Stimulated activated naive CD8-positive, alpha-beta T cell treated with anti-CD3 and anti-CD28 coated beads, Interleukin-15, amount 100 ng/mL, for 72 hours (primary cell): Measurements from ENCODE around the gene ATP2B2.

Source experiments
- ATAC-seq: fragments of 150-1000 bp; cut with Tn5 transposase; 2 replicates; pipeline ENCODE4 v1.10.0; 2021; ENCODE audit warnings: mild to moderate bottlenecking, moderate library complexity
- DNase-seq, 2 donors: peaks; one replicate each; pipeline ENCODE4 v3.0.0; 2021 to 2022
- H3K27ac Mint-ChIP-seq, 2 donors: one replicate each; pipeline ENCODE4 v1.8.0; 2022; ENCODE audit warnings: mild to moderate bottlenecking in 2 of 2, mixed read lengths in 2 of 2, moderate library complexity in 2 of 2
- H3K27me3 Mint-ChIP-seq: one replicate; pipeline ENCODE4 v1.8.0; 2022; ENCODE audit warnings: mixed read lengths
- H3K4me1 Mint-ChIP-seq: one replicate; pipeline ENCODE4 v1.8.0; 2022; ENCODE audit warnings: mild to moderate bottlenecking, mixed read lengths
- H3K4me3 Mint-ChIP-seq, 2 donors: one replicate each; pipeline ENCODE4 v1.8.0; 2022; ENCODE audit warnings: mild to moderate bottlenecking in 2 of 2, mixed read lengths in 2 of 2, moderate library complexity in 1 of 2
- H3K9me3 Mint-ChIP-seq, 2 donors: one replicate each; pipeline ENCODE4 v1.8.0; 2022; ENCODE audit warnings: mixed read lengths in 2 of 2

Gene ATP2B2

DNA sequence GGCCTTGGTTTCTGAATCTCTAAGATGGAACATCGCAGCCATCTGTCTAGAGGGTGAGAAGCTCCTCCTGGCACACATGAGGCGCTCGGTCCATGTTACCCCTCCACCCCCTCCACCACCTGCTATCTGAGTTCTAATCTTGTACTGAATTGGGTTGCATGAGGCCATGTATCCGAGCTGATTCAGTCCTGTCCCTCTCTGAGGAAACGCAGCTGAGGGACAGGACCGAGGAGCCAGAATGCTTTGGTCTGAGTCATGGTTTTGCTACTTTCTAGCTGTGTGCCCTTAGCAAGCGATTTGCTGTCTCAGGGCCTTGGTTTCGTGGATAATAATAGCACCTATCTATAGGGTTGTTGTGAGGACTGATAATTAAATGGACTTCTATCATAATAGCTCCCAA lies 96.7 kb downstream of the ATP2B2 start:
- H3K4me3 Mint-ChIP-seq: no peak overlapping the region
- no peaks in the 10 kb centered on the region for H3K9me3 Mint-ChIP-seq
- H3K27ac Mint-ChIP-seq: no peak overlapping the region
- no peaks in the 10 kb centered on the region for H3K4me1 Mint-ChIP-seq
- no peaks in the 10 kb centered on the region for H3K27me3 Mint-ChIP-seq
- DNase-seq (no peak), ATAC-seq (no peak)

DNA sequence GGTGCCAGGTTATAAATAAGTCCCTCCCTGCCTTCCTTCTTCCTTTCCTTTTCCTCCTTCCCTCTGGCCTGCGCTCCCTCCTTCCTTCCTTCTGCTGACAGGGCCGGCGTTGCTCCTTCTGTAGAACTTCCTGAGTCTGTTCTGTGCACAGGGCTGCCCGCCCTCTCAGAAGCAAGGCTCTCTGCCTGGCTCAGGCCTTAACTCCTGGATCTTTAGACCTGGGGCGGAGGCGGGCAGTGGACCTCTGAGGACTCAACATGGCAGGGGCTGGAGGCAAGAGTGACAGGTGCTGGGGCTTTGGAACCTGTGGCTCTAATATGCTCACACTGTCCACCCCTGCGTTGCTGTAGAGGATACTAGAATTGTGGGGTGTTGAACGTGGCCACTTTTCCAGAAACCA lies 98.0 kb downstream of the ATP2B2 start:
- no peak for ATAC-seq
- no peak overlapping the region for H3K4me3 Mint-ChIP-seq
- DNase-seq: no peak
- H3K4me1 Mint-ChIP-seq: no peaks in the 10 kb centered on the region
- no peaks in the 10 kb centered on the region for H3K27me3 Mint-ChIP-seq
- no peak overlapping the region for H3K27ac Mint-ChIP-seq
- H3K9me3 Mint-ChIP-seq: no peaks in the 10 kb centered on the region

DNA sequence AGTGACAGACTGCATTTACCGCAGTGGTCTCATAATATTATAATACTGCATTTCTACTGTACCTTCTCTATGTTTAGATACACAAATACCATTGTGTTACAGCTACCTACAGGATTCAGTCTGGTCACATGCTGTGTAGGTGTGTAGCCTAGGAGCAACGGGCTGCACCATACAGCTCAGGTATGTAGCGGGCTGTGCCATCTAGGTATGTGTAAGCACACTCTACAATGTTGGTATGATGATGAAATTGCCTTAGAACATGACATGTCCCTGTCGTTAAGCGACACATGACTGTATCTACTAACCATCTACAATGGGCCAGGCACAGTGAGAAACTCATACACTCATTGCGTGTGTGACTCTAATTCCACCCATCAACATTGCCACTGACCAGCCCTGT lies 99.0 kb downstream of the ATP2B2 start:
- no peaks in the 10 kb centered on the region for H3K9me3 Mint-ChIP-seq
- no peak for ATAC-seq
- H3K27me3 Mint-ChIP-seq: no peaks in the 10 kb centered on the region
- no peak for DNase-seq
- H3K27ac Mint-ChIP-seq: no peak overlapping the region
- H3K4me3 Mint-ChIP-seq: no peak overlapping the region
- no peaks in the 10 kb centered on the region for H3K4me1 Mint-ChIP-seq

DNA sequence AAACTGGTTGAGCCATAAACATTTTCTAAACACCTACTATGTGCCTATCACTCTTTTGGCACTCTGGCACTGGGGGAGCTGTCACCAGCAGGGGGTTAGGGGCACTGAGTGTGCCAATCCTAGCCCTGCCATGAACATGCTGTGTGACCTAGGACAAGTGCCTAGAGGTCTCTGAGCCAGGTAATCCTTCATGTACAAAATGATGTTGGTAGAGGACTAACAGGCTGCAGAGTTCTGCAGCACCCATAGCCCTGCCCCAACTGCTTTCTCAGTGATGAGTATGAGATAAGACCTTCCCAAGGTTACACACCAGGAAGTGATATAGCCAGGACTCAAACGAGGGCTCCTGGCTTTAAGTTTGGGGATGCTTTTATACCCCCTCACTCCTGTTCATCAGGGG lies 99.6 kb downstream of the ATP2B2 start:
- Mint-ChIP-seq H3K4me3 (no peak overlapping the region), H3K4me1 (no peaks in the 10 kb centered on the region), H3K27ac (no peak overlapping the region), H3K9me3 (no peaks in the 10 kb centered on the region), H3K27me3 (no peaks in the 10 kb centered on the region)
- DNase-seq (no peak), ATAC-seq (no peak)

DNA sequence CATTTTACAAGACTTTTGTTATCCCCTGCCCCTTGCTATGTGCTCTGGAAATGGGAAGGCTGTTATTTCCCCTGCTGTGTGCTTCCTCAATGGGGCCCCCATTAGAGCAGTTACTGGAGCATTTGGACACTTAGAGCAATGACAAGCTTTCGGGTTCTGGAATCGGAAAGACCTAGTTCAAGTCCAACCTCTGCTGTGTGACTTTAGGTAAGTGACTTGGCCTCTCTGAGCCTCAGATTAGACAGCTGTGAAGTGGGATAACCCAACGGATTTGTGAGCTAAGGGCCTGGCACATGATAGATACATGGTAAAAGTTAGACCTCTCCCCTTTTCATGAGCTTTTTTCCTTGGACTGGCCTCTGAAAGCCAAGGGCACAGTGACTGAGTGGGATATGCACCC lies 100.5 kb downstream of the ATP2B2 start:
- H3K27ac Mint-ChIP-seq: no peak overlapping the region
- H3K4me1 Mint-ChIP-seq: no peaks in the 10 kb centered on the region
- ATAC-seq: no peak
- no peak for DNase-seq
- no peaks in the 10 kb centered on the region for H3K27me3 Mint-ChIP-seq
- H3K4me3 Mint-ChIP-seq: no peak overlapping the region
- no peaks in the 10 kb centered on the region for H3K9me3 Mint-ChIP-seq

DNA sequence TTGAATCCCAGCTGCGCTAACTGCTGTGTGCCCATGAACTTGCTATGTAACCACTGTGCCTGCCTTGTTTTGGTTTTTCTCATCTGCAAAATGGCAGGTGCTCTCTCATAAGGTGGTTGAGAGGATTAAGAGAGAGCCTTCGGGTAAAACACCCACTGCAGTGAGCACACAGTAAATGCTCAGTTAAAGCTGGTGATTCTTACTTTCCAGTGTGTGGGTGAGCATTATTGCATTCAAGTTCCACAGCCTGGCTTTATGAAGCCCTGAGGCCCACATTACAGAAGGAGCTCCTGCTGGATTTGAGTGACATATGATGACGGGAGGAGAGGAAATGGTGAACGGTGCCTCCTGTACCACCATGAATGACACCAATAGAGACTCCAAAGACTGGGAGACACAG lies 101.0 kb downstream of the ATP2B2 start:
- H3K9me3 Mint-ChIP-seq: no peaks in the 10 kb centered on the region
- DNase-seq (no peak), ATAC-seq (no peak)
- H3K4me1 Mint-ChIP-seq: no peaks in the 10 kb centered on the region
- no peak overlapping the region for H3K4me3 Mint-ChIP-seq
- H3K27me3 Mint-ChIP-seq: no peaks in the 10 kb centered on the region
- peak overlapping the region in 1 of 2 donors; percentile 30 for H3K27ac Mint-ChIP-seq

DNA sequence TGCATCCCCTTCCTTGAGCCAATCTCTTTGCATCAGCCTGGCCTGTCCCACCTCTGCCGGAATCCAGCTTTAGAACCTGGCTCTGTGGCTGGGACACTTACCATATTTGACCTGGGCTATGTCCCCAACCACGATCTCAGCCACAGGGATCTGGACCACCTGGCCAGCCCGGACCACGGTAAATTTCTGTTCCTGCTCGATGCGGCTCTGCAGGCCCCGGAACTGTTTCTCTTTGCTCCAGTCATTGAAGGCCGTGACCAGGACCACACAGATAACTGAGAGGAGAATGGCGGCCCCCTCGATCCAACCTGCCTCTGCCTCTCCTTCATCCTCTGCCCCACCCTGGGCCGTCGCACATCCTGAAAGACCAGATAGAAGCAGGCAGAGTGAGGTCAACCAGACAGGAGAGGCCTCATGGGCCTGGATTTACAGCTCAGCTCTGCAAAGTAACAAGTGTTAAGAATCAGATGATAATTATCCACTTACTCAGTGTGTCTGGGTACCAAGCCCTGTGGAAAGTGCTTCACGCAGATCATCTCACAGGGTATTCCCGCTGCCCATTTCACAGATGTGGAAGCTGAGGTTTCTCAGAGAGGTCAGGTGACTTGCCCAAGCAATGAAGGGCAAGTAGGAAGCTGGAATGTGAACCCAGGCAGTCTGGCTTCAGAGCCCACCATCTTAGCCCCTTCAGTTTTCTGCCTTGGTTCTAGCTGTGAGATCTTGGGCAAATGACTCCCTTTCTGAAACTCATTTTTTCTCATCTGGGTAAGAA lies 103.2 kb downstream of the ATP2B2 start:
- H3K4me1 Mint-ChIP-seq: no peaks in the 10 kb centered on the region
- H3K27me3 Mint-ChIP-seq: peaks cover 5% of the 10 kb centered on the region
- H3K27ac Mint-ChIP-seq: no peak overlapping the region
- no peaks in the 10 kb centered on the region for H3K9me3 Mint-ChIP-seq
- DNase-seq: no peak
- no peak for ATAC-seq
- no peak overlapping the region for H3K4me3 Mint-ChIP-seq

DNA sequence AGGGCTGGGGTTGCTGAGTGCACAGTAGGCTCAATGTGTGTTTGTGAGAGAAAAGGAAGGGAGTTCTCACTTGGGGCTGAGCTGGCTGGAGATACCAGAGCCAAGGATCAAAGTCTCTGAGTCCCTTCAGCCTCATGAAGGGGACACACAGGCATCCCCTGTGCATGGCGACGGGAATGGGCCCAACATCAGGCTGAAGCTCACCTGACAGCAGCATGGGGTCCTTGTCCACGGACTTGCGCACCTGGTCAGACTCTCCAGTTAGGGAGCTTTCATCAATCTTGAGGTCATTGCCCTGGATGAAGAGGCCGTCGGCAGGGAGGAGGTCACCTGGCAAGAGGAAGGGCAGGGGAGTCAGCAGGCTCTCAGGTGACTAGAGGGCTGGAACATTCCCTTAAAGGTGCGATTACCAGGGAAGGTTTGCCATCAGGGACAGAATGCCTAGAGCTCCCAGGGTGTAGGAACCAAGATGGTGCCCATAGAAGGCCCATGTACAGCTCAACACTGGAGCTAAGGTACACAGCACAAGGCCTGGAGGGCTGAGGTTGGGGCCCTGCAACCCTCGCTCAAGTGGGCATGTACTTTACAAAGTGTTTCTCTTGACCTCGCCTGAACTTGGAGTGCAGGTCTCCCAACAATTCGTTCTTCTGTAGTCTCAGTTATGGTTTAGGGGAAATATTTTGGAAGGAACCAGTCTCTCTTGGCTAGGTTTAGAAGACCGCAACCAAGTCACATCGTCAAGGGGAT lies 104.5 kb downstream of the ATP2B2 start:
- Mint-ChIP-seq H3K4me1 (peaks cover 9% of the 10 kb centered on the region), H3K27ac (no peak overlapping the region), H3K27me3 (peaks cover 16% of the 10 kb centered on the region), H3K4me3 (no peak overlapping the region), H3K9me3 (no peaks in the 10 kb centered on the region)
- DNase-seq (no peak), ATAC-seq (no peak)

DNA sequence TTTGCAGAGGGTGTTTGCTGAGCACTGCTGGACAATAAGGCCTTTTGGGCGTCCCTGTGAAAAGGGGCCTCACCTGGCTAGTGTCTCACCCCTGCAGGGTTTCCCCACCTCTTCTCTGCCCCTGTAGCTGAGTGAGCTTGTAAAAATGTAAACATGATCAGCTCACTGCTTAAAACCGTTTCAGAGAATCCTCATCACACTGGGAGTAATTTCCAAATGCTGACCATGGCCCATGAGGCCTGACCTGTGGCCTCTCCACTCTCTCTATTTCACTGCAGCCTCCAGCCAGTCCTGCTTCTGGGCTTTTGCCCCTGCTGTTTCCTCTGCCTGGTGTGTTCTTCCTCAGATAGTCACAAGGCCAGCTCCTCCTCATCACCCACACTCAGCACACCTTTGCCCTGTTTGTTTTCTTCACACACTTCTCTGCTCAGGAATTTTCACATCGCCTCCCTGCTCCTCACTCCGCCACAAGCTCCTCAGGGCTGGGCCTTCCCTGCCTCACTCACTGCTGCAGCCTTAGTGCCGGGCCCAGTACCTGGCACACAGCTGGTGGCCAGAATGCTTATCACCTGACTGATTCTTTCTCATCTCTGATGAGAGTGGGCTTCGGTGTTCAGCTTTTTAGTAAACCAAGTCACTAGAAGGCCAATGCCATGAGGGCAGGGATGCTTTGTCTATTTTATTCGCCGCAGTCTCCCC lies 105.2 kb downstream of the ATP2B2 start:
- H3K4me1 Mint-ChIP-seq: peaks cover 17% of the 10 kb centered on the region
- ATAC-seq (no peak), DNase-seq (no peak)
- no peaks in the 10 kb centered on the region for H3K9me3 Mint-ChIP-seq
- H3K4me3 Mint-ChIP-seq: no peak overlapping the region
- H3K27me3 Mint-ChIP-seq: peaks cover 16% of the 10 kb centered on the region
- peak overlapping the region; percentile 36 to 73 for H3K27ac Mint-ChIP-seq

DNA sequence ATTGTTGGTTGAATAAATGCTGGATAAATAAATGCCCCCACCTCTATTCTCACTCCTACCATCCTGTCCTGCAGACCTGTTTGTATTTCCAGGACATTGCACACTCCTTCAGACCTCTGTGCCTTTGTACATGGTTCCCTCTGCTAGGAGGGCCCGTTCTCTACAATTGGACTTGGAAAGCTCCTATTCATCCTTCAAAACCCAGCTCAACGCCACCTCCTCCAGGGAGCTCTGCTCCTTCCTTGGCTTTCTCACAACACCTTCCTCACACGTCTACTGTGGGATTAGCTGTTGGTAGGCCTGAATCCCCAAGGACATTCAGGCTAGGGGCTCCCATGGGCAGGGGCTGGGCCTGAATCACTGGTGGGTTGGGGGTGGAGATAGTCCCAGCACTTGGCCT lies 105.8 kb downstream of the ATP2B2 start:
- Mint-ChIP-seq H3K27ac (no peak overlapping the region), H3K4me3 (no peak overlapping the region), H3K9me3 (no peaks in the 10 kb centered on the region), H3K27me3 (peaks cover 16% of the 10 kb centered on the region), H3K4me1 (peaks cover 21% of the 10 kb centered on the region)
- ATAC-seq (no peak), DNase-seq (no peak)

DNA sequence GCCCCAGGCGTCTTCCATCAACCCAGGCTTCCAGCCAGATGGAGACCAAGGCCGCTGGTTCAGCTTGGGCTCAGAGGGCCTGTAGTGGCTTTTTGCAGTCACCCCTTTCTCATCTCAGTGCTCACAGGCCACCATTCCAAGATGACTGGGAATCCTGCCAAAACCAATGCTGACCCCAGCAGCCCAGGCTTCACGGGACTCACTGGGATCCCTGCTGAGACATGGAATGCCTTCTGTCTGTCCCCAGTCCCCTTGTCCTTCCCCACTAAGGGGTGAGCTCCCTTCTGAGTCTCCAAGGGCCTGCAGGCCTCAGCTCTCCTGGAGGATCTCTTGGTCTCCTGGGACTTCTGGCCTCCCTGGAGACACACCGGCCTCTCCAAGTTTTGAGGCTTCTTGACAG lies 107.0 kb downstream of the ATP2B2 start:
- ATAC-seq: no peak
- Mint-ChIP-seq H3K27me3 (peaks cover 16% of the 10 kb centered on the region), H3K9me3 (no peaks in the 10 kb centered on the region), H3K4me1 (peaks cover 21% of the 10 kb centered on the region), H3K27ac (no peak overlapping the region), H3K4me3 (no peak overlapping the region)
- no peak for DNase-seq

DNA sequence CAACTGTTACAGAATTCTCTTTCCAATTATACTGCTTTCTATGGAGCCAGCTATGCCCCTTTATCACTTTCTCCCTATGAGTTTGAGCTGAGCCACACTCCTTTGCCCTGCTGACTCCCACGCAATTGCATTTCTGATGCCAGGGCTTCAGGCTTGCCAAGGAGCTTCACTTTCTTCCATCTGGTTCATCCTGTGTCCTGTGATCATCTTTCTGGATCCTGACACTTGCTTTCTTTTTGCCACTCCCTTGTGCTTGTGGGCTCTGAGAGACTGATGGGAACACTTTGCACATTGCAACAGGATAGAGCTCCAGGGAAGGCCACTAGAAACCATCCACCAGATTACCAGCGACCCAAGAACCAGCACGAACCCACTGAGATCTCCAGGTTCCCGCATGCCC lies 107.5 kb downstream of the ATP2B2 start:
- H3K27ac Mint-ChIP-seq: no peak overlapping the region
- no peaks in the 10 kb centered on the region for H3K9me3 Mint-ChIP-seq
- DNase-seq: no peak
- peaks cover 21% of the 10 kb centered on the region for H3K4me1 Mint-ChIP-seq
- peaks cover 16% of the 10 kb centered on the region for H3K27me3 Mint-ChIP-seq
- no peak overlapping the region for H3K4me3 Mint-ChIP-seq
- no peak for ATAC-seq

DNA sequence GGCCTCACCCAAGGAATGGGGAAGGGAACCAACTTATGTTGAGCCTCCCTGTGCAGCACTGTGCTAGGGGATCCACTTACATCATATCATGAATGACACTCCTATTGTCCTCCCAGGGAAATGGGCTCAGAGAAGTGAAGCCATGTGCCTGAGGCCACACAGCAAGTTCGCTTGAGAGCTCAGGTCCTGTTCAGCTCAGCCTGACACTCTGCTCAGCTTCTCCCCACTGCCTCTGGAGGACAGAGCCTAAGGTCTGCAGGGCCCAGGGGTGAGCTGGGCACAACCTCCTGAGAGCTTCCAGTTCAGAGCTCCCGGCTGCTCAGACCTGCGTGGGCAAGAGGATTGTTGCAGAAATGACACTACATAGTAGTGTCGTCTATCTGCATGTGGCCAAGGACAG lies 108.5 kb downstream of the ATP2B2 start:
- DNase-seq (no peak), ATAC-seq (no peak)
- Mint-ChIP-seq H3K4me1 (peaks cover 23% of the 10 kb centered on the region), H3K9me3 (no peaks in the 10 kb centered on the region), H3K27me3 (peaks cover 16% of the 10 kb centered on the region), H3K27ac (peak overlapping the region; percentile 5 to 69), H3K4me3 (no peak overlapping the region)

DNA sequence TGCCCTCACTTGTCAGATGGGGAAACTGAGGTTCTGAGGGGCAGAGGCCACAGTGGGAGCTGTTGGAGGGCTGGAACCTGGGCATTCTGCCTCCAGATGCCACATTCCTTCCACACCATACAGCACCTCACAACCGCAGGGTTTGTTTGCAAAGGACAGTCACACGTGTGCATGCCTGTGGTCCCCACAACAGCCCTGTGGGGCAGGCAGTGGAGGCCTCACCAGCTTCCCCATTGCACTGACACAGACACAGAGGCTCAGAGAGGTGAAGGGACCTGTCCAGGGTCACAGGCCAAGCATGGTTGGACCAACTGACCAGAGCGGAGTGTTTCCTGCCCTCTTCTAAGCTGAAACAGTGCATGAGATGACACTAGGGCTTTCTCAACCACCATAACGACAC lies 109.3 kb downstream of the ATP2B2 start:
- H3K4me3 Mint-ChIP-seq: no peak overlapping the region
- no peaks in the 10 kb centered on the region for H3K9me3 Mint-ChIP-seq
- H3K27me3 Mint-ChIP-seq: peaks cover 16% of the 10 kb centered on the region
- H3K4me1 Mint-ChIP-seq: peaks cover 27% of the 10 kb centered on the region
- H3K27ac Mint-ChIP-seq: no peak overlapping the region
- DNase-seq (no peak), ATAC-seq (no peak)

DNA sequence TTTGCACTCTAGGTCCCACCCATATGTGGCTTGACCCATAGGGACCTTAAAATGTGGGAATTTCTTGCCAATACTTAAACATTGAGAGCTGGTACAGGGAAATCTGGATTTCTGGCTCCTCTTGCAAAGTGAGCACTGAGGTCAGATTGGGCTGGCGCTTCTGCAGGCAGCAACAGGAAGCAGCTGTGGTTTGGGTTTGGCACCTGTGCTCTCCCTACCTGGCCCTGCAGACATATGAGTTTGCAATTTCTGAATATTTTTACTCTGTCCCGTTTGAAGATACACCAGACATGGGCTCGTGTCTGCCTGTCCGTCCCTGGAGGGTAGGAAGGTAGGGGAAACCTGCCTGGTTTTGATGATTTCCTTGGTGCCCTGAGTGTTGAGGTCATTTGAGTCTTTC lies 109.7 kb downstream of the ATP2B2 start:
- ATAC-seq (peak; percentile 65), DNase-seq (peak in 1 of 2 donors; percentile 18)
- no peaks in the 10 kb centered on the region for H3K9me3 Mint-ChIP-seq
- H3K4me1 Mint-ChIP-seq: peaks cover 27% of the 10 kb centered on the region
- H3K27me3 Mint-ChIP-seq: peaks cover 16% of the 10 kb centered on the region
- no peak overlapping the region for H3K27ac Mint-ChIP-seq
- H3K4me3 Mint-ChIP-seq: no peak overlapping the region

DNA sequence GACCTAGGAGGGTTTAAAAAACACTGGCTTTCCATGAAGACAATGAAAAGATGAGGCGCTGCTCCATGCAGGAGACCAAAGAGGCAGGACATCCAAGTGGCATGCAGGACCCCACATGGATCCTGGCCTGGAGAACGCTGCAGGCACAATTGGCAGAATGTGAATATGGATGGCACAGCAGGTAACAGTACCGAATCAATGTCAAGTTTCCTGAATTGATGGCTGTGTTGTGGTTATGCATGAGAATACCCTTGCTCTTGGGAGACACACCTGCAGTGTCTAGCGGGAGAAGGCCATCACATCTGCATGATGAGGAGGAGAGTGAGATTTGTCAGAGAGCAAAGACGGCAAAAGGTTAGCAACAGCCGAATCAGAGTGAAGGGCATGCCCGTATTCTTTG lies 110.2 kb downstream of the ATP2B2 start:
- H3K9me3 Mint-ChIP-seq: no peaks in the 10 kb centered on the region
- H3K27ac Mint-ChIP-seq: no peak overlapping the region
- H3K4me1 Mint-ChIP-seq: peaks cover 28% of the 10 kb centered on the region
- peaks cover 16% of the 10 kb centered on the region for H3K27me3 Mint-ChIP-seq
- ATAC-seq: no peak
- H3K4me3 Mint-ChIP-seq: no peak overlapping the region
- no peak for DNase-seq
